Activated T-helper 2 cell treated with anti-CD3 and anti-CD28 coated beads, Interferon-gamma antibody, Interleukin-2, Interleukin-4, amounts not matched to agents 10 μg/mL and 5 μg/mL and 100 μg/mL, durations not matched to agents 14 hours and 24 hours and 36 hours (primary cell): Measurements from ENCODE around the gene MYO16. TPM values are rescaled to one million over a fixed set of nuclear protein-coding genes. Genes with fewer than 3 reads are reported as not detected.

ENCODE experiments used
- DNase-seq: peaks from one replicate; pipeline ENCODE4 v3.0.0; 2021; ENCODE audit warnings: low spot score
- H3K27ac Mint-ChIP-seq: one replicate; pipeline ENCODE4 v1.8.0; 2021; ENCODE audit warnings: mixed read lengths
- H3K27me3 Mint-ChIP-seq: one replicate; pipeline ENCODE4 v1.8.0; 2021; ENCODE audit warnings: low read depth, mixed read lengths
- H3K36me3 Mint-ChIP-seq: one replicate; pipeline ENCODE4 v1.8.0; 2021; ENCODE audit warnings: low read depth, mixed read lengths
- H3K4me1 Mint-ChIP-seq: one replicate; pipeline ENCODE4 v1.8.0; 2021; ENCODE audit warnings: low read depth, mixed read lengths
- H3K4me3 Mint-ChIP-seq: one replicate; pipeline ENCODE4 v1.8.0; 2021; ENCODE audit warnings: low read depth, mild to moderate bottlenecking, moderate library complexity, mixed read lengths
- H3K9me3 Mint-ChIP-seq: one replicate; pipeline ENCODE4 v1.8.0; 2021; ENCODE audit warnings: mixed read lengths
- intact Hi-C: fragments of 100-400 bp; cut with micrococcal nuclease; formaldehyde crosslinking; loops from one replicate; pipeline ENCODE4 v1.15.1; 2023
- total RNA-seq: library from RNA; stranded (reverse); gene quantifications from 2 replicates; pipeline ENCODE4 v1.2.3, GENCODE V29; 2022

The MYO16 gene
- total RNA-seq, 1 donor from 2014 or later, result not detected

- Mint-ChIP-seq H3K4me1 (no peaks in the 10 kb centered on the region), H3K27me3 (no peaks in the 10 kb centered on the region), H3K9me3 (no peaks in the 10 kb centered on the region), H3K27ac (no peak overlapping the region), H3K36me3 (no peaks in the 10 kb centered on the region), H3K4me3 (no peak overlapping the region)
- no peak for DNase-seq
- intact Hi-C loops, result no loop called here
Observed at GRCh38 chr13:108624979-108625378, 4.4 kb upstream of the MYO16 start.

- H3K27me3 Mint-ChIP-seq, result no peaks in the 10 kb centered on the region
- intact Hi-C loops, result no loop called here
- no peaks in the 10 kb centered on the region for H3K9me3 Mint-ChIP-seq
- H3K4me3 Mint-ChIP-seq, result no peak overlapping the region
- H3K27ac Mint-ChIP-seq, result no peak overlapping the region
- H3K36me3 Mint-ChIP-seq, result no peaks in the 10 kb centered on the region
- DNase-seq, result no peak
- no peaks in the 10 kb centered on the region for H3K4me1 Mint-ChIP-seq
Observed at GRCh38 chr13:108629988-108630387, 577 bp downstream of the MYO16 start.

GRCh38 chr13:108632649-108633167 is 3.3 kb downstream of the MYO16 start:
- DNase-seq, result no peak
- H3K27me3 Mint-ChIP-seq, result no peaks in the 10 kb centered on the region
- H3K4me1 Mint-ChIP-seq, result no peaks in the 10 kb centered on the region
- no peak overlapping the region for H3K27ac Mint-ChIP-seq
- H3K9me3 Mint-ChIP-seq, result no peaks in the 10 kb centered on the region
- intact Hi-C loops, result no loop called here
- H3K36me3 Mint-ChIP-seq, result no peaks in the 10 kb centered on the region
- no peak overlapping the region for H3K4me3 Mint-ChIP-seq

- H3K9me3 Mint-ChIP-seq, result no peaks in the 10 kb centered on the region
- H3K4me3 Mint-ChIP-seq, result no peak overlapping the region
- H3K4me1 Mint-ChIP-seq, result no peaks in the 10 kb centered on the region
- no peaks in the 10 kb centered on the region for H3K36me3 Mint-ChIP-seq
- no peak overlapping the region for H3K27ac Mint-ChIP-seq
- DNase-seq, result no peak
- intact Hi-C loops, result no loop called here
- no peaks in the 10 kb centered on the region for H3K27me3 Mint-ChIP-seq
Observed at GRCh38 chr13:108638901-108639300, 9.5 kb downstream of the MYO16 start.

GRCh38 chr13:108643646-108644353 is 14.4 kb downstream of the MYO16 start:
- Mint-ChIP-seq H3K27me3 (no peaks in the 10 kb centered on the region), H3K27ac (no peak overlapping the region), H3K4me3 (no peak overlapping the region), H3K36me3 (no peaks in the 10 kb centered on the region), H3K9me3 (peaks cover 4% of the 10 kb centered on the region), H3K4me1 (no peaks in the 10 kb centered on the region)
- DNase-seq, result no peak
- intact Hi-C loops, result no loop called here

- intact Hi-C loops, result no loop called here
- Mint-ChIP-seq H3K4me1 (no peaks in the 10 kb centered on the region), H3K27ac (no peak overlapping the region), H3K4me3 (no peak overlapping the region), H3K9me3 (peaks cover 4% of the 10 kb centered on the region), H3K36me3 (no peaks in the 10 kb centered on the region), H3K27me3 (no peaks in the 10 kb centered on the region)
- DNase-seq, result no peak
Observed at GRCh38 chr13:108645376-108645775, 16.0 kb downstream of the MYO16 start.

- no peak for DNase-seq
- Mint-ChIP-seq H3K4me3 (no peak overlapping the region), H3K27me3 (no peaks in the 10 kb centered on the region), H3K36me3 (no peaks in the 10 kb centered on the region), H3K9me3 (no peaks in the 10 kb centered on the region), H3K27ac (no peak overlapping the region), H3K4me1 (no peaks in the 10 kb centered on the region)
- intact Hi-C loops, result no loop called here
Observed at GRCh38 chr13:108650271-108650670, 20.9 kb downstream of the MYO16 start.

GRCh38 chr13:108656742-108657141 is 27.3 kb downstream of the MYO16 start:
- H3K27ac Mint-ChIP-seq, result no peak overlapping the region
- no peaks in the 10 kb centered on the region for H3K27me3 Mint-ChIP-seq
- H3K9me3 Mint-ChIP-seq, result no peaks in the 10 kb centered on the region
- intact Hi-C loops, result no loop called here
- H3K4me1 Mint-ChIP-seq, result no peaks in the 10 kb centered on the region
- H3K36me3 Mint-ChIP-seq, result no peaks in the 10 kb centered on the region
- DNase-seq, result no peak
- H3K4me3 Mint-ChIP-seq, result no peak overlapping the region

GRCh38 chr13:108657519-108657918 is 28.1 kb downstream of the MYO16 start:
- Mint-ChIP-seq H3K9me3 (no peaks in the 10 kb centered on the region), H3K27me3 (no peaks in the 10 kb centered on the region), H3K4me1 (no peaks in the 10 kb centered on the region), H3K27ac (no peak overlapping the region), H3K36me3 (no peaks in the 10 kb centered on the region), H3K4me3 (no peak overlapping the region)
- DNase-seq, result no peak
- intact Hi-C loops, result no loop called here

GRCh38 chr13:108662528-108662927 is 33.1 kb downstream of the MYO16 start:
- no peaks in the 10 kb centered on the region for H3K9me3 Mint-ChIP-seq
- no peak overlapping the region for H3K27ac Mint-ChIP-seq
- H3K36me3 Mint-ChIP-seq, result no peaks in the 10 kb centered on the region
- no peaks in the 10 kb centered on the region for H3K27me3 Mint-ChIP-seq
- no peak for DNase-seq
- H3K4me3 Mint-ChIP-seq, result no peak overlapping the region
- intact Hi-C loops, result no loop called here
- H3K4me1 Mint-ChIP-seq, result no peaks in the 10 kb centered on the region

GRCh38 chr13:108663710-108664109 is 34.3 kb downstream of the MYO16 start:
- no peaks in the 10 kb centered on the region for H3K4me1 Mint-ChIP-seq
- H3K9me3 Mint-ChIP-seq, result no peaks in the 10 kb centered on the region
- H3K36me3 Mint-ChIP-seq, result no peaks in the 10 kb centered on the region
- no peak for DNase-seq
- no peak overlapping the region for H3K27ac Mint-ChIP-seq
- intact Hi-C loops, result no loop called here
- H3K27me3 Mint-ChIP-seq, result no peaks in the 10 kb centered on the region
- no peak overlapping the region for H3K4me3 Mint-ChIP-seq

GRCh38 chr13:108667205-108667604 is 37.8 kb downstream of the MYO16 start:
- Mint-ChIP-seq H3K27me3 (no peaks in the 10 kb centered on the region), H3K9me3 (no peaks in the 10 kb centered on the region), H3K4me1 (no peaks in the 10 kb centered on the region), H3K4me3 (no peak overlapping the region), H3K36me3 (no peaks in the 10 kb centered on the region), H3K27ac (no peak overlapping the region)
- intact Hi-C loops, result no loop called here
- DNase-seq, result no peak

- Mint-ChIP-seq H3K27me3 (no peaks in the 10 kb centered on the region), H3K27ac (no peak overlapping the region), H3K36me3 (no peaks in the 10 kb centered on the region), H3K9me3 (no peaks in the 10 kb centered on the region), H3K4me3 (no peak overlapping the region), H3K4me1 (no peaks in the 10 kb centered on the region)
- no peak for DNase-seq
- intact Hi-C loops, result no loop called here
Observed at GRCh38 chr13:108669381-108669780, 40.0 kb downstream of the MYO16 start.

- Mint-ChIP-seq H3K27ac (no peak overlapping the region), H3K27me3 (no peaks in the 10 kb centered on the region), H3K9me3 (no peaks in the 10 kb centered on the region), H3K36me3 (no peaks in the 10 kb centered on the region), H3K4me3 (no peak overlapping the region), H3K4me1 (no peaks in the 10 kb centered on the region)
- no peak for DNase-seq
- intact Hi-C loops, result no loop called here
Observed at GRCh38 chr13:108674346-108674745, 44.9 kb downstream of the MYO16 start.
